ENCODE measurements around the gene TOR4A. TPM values are rescaled to one million over a fixed set of nuclear protein-coding genes. Genes with fewer than 3 reads are reported as not detected.

TOR4A gene
- total RNA-seq, 1 donor from 2014 or later: 3.5 TPM

- no peak for DNase-seq (ENCODE audit: low spot score)
- Mint-ChIP-seq H3K27me3 (ENCODE audit: low read depth) (no peaks in the 10 kb centered on the region), H3K9me3 (ENCODE audit: low read depth) (no peaks in the 10 kb centered on the region), H3K27ac (ENCODE audit: unreplicated experiment) (peak overlapping the region; percentile 79), H3K4me3 (ENCODE audit: unreplicated experiment) (no peak overlapping the region), H3K36me3 (ENCODE audit: low read depth) (no peaks in the 10 kb centered on the region), H3K4me1 (ENCODE audit: low read depth) (peaks cover 7% of the 10 kb centered on the region)
- TF ChIP-seq, protein P1, sequence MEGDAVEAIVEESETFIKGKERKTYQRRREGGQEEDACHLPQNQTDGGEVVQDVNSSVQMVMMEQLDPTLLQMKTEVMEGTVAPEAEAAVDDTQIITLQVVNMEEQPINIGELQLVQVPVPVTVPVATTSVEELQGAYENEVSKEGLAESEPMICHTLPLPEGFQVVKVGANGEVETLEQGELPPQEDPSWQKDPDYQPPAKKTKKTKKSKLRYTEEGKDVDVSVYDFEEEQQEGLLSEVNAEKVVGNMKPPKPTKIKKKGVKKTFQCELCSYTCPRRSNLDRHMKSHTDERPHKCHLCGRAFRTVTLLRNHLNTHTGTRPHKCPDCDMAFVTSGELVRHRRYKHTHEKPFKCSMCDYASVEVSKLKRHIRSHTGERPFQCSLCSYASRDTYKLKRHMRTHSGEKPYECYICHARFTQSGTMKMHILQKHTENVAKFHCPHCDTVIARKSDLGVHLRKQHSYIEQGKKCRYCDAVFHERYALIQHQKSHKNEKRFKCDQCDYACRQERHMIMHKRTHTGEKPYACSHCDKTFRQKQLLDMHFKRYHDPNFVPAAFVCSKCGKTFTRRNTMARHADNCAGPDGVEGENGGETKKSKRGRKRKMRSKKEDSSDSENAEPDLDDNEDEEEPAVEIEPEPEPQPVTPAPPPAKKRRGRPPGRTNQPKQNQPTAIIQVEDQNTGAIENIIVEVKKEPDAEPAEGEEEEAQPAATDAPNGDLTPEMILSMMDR (IDR thresholded peaks at IDR 0.05): peak; percentile 72
Measured at GRCh38 chr9:137319011-137319738, 41.6 kb downstream of the TOR4A start.

DNA sequence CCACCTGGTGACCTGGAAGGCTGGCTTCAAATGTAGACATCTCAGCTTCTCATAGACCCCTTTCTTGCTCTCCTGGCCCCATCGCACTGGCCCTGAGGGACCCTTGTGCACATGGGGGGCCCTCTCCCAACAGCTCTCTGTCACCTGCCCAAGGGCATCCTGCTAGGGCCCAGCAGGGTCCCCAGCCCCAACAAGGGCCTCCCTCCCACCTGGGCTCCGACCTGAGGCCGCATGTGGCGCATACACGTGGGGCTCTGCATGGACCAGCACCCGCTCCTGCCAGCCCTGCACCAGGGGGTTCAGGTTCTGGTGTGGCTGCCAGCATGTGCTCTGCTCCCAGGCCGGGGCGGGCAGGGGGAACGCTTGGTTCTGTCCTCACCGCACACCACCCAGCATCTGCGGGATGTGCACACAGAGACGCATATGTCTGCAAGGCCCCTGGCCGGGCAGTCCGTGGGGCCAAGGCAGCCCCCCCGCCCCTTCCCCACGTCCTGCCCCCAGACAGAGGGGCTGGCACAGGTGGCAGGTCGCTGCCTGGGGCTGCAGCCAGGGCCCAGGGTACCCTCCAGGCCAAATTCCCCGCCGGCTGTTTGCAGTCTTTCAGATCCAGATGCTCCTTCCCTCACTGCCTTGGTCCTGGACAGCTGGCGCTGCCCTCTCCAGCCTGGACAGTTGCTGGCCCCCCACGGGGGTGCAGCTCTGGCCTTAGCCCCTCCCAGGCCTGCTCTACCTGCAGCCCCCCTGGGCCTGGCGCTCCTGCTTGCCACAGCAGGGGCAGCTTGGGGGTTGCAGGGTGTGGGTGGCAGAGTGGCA is 42.4 kb downstream of the TOR4A start:
- H3K4me1 Mint-ChIP-seq (ENCODE audit: low read depth): peaks cover 7% of the 10 kb centered on the region
- H3K36me3 Mint-ChIP-seq (ENCODE audit: low read depth): no peaks in the 10 kb centered on the region
- no peaks in the 10 kb centered on the region for H3K9me3 Mint-ChIP-seq (ENCODE audit: low read depth)
- no peak overlapping the region for H3K27ac Mint-ChIP-seq (ENCODE audit: unreplicated experiment)
- H3K4me3 Mint-ChIP-seq (ENCODE audit: unreplicated experiment): no peak overlapping the region
- TF ChIP-seq, protein P1 (IDR thresholded peaks at IDR 0.05): no peak
- no peaks in the 10 kb centered on the region for H3K27me3 Mint-ChIP-seq (ENCODE audit: low read depth)
- no peak for DNase-seq (ENCODE audit: low spot score)

- Mint-ChIP-seq H3K27ac (ENCODE audit: unreplicated experiment) (no peak overlapping the region), H3K4me3 (ENCODE audit: unreplicated experiment) (no peak overlapping the region), H3K9me3 (ENCODE audit: low read depth) (no peaks in the 10 kb centered on the region), H3K36me3 (ENCODE audit: low read depth) (peaks cover 2% of the 10 kb centered on the region), H3K4me1 (ENCODE audit: low read depth) (peaks cover 7% of the 10 kb centered on the region), H3K27me3 (ENCODE audit: low read depth) (no peaks in the 10 kb centered on the region)
- DNase-seq (ENCODE audit: low spot score): no peak
- TF ChIP-seq, protein P1 (IDR thresholded peaks at IDR 0.05): no peak
Measured at GRCh38 chr9:137320555-137321384, 43.2 kb downstream of the TOR4A start.

- peaks cover 2% of the 10 kb centered on the region for H3K36me3 Mint-ChIP-seq (ENCODE audit: low read depth)
- DNase-seq (ENCODE audit: low spot score): no peak
- no peaks in the 10 kb centered on the region for H3K27me3 Mint-ChIP-seq (ENCODE audit: low read depth)
- H3K9me3 Mint-ChIP-seq (ENCODE audit: low read depth): no peaks in the 10 kb centered on the region
- H3K4me3 Mint-ChIP-seq (ENCODE audit: unreplicated experiment): no peak overlapping the region
- TF ChIP-seq, protein P1 (IDR thresholded peaks at IDR 0.05): no peak
- H3K27ac Mint-ChIP-seq (ENCODE audit: unreplicated experiment): no peak overlapping the region
- H3K4me1 Mint-ChIP-seq (ENCODE audit: low read depth): peaks cover 7% of the 10 kb centered on the region
Measured at GRCh38 chr9:137321726-137322361, 44.3 kb downstream of the TOR4A start.
